Uterine smooth muscle cell (primary cell): ENCODE data around the gene OGFR. TPM values are rescaled to one million over a fixed set of nuclear protein-coding genes. Genes with fewer than 3 reads are reported as not detected.

ENCODE experiments used
- total RNA-seq: library from RNA; depleted of rRNA; stranded (reverse); fragments of >200 nt; gene quantifications from 2 replicates; pipeline ENCODE4 v1.2.3, GENCODE V29; 2014

The OGFR gene, protein sequence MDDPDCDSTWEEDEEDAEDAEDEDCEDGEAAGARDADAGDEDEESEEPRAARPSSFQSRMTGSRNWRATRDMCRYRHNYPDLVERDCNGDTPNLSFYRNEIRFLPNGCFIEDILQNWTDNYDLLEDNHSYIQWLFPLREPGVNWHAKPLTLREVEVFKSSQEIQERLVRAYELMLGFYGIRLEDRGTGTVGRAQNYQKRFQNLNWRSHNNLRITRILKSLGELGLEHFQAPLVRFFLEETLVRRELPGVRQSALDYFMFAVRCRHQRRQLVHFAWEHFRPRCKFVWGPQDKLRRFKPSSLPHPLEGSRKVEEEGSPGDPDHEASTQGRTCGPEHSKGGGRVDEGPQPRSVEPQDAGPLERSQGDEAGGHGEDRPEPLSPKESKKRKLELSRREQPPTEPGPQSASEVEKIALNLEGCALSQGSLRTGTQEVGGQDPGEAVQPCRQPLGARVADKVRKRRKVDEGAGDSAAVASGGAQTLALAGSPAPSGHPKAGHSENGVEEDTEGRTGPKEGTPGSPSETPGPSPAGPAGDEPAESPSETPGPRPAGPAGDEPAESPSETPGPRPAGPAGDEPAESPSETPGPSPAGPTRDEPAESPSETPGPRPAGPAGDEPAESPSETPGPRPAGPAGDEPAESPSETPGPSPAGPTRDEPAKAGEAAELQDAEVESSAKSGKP
- 48.4 and 51.5 TPM in 2 replicates for total RNA-seq

DNA sequence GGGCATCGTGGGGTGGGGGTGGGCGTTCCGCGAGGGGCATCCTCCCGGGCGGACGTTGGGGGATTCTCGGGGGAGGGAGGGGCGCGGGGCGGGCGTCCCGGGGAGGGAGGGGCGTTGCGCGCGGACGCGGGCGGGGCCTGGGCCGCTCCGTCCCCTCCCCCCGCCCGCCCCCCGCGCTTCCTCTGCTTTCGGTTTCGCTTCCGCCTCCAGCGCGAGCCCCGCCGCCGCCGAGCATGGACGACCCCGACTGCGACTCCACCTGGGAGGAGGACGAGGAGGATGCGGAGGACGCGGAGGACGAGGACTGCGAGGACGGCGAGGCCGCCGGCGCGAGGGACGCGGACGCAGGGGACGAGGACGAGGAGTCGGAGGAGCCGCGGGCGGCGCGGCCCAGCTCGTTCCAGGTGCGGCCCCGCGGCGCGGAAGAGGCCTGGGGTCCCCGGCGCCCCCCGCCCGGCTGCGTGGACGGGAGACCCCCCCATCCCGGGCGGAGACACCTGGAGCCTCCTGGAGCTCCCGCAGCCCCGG, at the start of gene OGFR:
Gene OGFR (plus strand): TSS at position 209 of the 528 bp plus-strand sequence. CDS start 25 bp downstream, at position 234.

DNA sequence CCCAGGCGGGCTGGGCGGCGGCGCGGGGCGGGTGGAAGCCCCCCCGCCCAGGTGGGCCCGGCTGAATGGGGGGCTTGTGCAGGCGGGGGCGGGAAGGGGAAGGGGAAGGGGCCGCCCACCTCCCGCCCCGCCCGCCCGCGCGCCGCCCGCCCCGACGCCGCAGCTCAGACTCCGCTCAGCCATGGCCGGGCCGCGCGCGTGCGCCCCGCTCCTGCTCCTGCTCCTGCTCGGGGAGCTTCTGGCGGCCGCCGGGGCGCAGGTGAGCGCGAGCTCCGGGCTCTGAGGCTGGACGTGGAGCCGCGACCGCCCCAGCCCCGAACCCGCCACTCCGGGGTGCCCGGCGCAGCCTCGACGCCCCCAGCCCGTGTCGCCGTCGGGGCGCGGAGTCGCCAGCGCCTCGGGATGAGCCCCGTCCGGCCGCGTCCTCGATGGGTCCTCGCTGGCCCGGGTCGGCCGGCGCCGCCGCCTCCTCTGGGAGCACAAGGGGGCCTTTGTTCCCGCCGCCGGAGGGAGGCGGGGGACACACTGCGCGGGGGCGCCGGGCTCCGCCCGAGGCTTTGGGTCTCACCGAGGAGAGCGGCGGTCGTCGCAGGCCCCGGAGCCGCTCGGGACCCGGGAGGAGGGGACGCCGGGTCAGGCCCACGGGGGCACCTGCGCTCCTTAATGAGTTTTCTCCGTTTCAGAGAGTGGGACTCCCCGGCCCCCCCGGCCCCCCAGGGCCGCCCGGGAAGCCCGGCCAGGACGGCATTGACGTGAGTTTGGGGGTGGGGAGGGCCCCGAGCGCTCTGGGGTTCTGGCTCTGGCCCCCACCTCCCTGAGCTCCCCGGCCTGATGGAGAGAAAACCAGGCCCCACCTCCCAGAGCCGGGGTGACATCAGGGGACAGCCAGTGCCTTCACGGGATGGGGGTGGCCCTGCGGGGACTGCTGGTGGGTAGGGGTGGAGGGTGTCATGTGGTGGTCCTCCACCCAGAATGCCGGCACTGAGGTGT, 12.5 kb downstream of the OGFR start, which contains the start of gene COL9A3:
Gene COL9A3 (plus strand): TSS at position 167 of the 990 bp plus-strand sequence. CDS start 15 bp downstream, at position 182.

GRCh38 chr20:62861726-62862336, 57.2 kb downstream of the OGFR start, which contains the start of gene TCFL5:
TCFL5 (minus strand) TSS chr20:62861822; CDS start chr20:62861670, 152 bp downstream.

Other genes starting within 250 kb of the OGFR start
- 2.0 and 4.8 TPM in 2 replicates for gene SLCO4A1, start 162.3 kb upstream of the OGFR start, total RNA-seq
- 2.0 and 3.1 TPM in 2 replicates for gene NTSR1, start 96.0 kb upstream of the OGFR start, total RNA-seq
- 22.0 and 33.9 TPM in 2 replicates for gene MRGBP, start 8.4 kb upstream of the OGFR start, total RNA-seq
- 0.11 and 1.1 TPM in 2 replicates for gene COL9A3, start 12.2 kb downstream of the OGFR start, total RNA-seq
- gene TCFL5, start 57.0 kb downstream of the OGFR start, total RNA-seq, result 21.6 and 27.9 TPM in 2 replicates
- 53.1 and 60.6 TPM in 2 replicates for gene DIDO1, start 121.7 kb downstream of the OGFR start, total RNA-seq
- gene GID8, start 133.3 kb downstream of the OGFR start, total RNA-seq, result 32.4 and 39.7 TPM in 2 replicates
- gene SLC17A9, start 147.9 kb downstream of the OGFR start, total RNA-seq, result 16.0 and 16.6 TPM in 2 replicates
- not detected in 2 replicates for gene BHLHE23, start 202.1 kb downstream of the OGFR start, total RNA-seq